NCI-H524 (cell line): ENCODE measurements around the gene LCAT.
"Not testable (repeated sequence)": the region's sequence is repeated elsewhere in the genome, so short reads cannot be mapped to it uniquely, and the experiment has no call there.

Experiments
- DNase-seq, 2 experiments: peaks; one replicate each; lab custom pipeline; 2025; lab: John Stamatoyannopoulos, UW

LCAT gene

GRCh38 chr16:67946966-67947558 lies 3.1 kb upstream of the LCAT start:
- DNase-seq, result no peak

DNA sequence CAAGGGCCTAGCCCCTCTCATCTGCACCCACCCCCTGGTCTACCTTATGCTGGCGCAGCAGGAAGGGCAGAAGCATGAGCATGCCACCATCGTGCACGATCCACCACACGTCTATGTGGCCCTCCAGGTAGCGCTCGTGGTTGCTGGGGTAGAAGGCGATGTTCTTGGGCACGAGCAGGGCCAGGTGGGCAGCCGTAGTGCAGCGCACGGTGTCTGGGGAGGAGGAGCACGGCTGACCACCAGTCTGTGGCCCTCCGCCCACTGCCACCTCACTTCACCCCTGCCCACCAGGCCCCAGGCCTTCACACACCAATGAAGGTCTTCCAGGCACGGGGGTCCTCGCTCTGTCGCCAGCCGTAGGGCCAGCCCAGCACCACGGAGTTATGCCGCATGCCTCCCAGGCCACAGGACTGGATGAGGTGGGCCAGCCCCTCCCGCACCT lies 2.2 kb upstream of the LCAT start:
- no peak for DNase-seq

DNA sequence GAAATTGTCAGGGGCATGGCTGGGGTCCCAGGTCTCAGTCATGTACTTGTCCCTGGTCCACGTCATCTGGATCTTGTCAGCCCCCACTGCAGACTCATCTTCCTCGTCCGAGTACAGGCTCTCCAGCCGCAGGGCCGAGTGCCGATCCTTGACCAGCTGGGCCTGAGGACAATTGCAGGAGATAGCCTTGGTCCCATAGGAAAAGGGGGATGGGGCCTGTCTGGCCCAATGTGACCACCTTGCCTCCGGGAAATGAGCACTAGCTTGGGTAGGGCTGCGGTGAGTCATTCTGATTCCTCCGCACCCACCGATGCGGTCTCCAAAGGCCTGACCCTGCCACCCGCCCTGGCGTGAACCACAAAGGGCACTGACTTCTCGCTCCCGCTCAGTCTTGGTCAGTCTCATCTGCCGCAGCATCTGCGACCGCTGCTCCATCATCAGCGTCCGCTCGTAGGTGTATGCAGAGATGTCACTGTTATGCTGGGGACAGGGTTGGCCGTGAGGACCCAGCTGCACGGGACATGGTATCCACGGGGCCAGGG lies 1.5 kb upstream of the LCAT start:
- DNase-seq, result no peak

- no peak for DNase-seq
Observed at GRCh38 chr16:67944690-67945391, 921 bp upstream of the LCAT start.

GRCh38 chr16:67943256-67943618 lies 683 bp downstream of the LCAT start:
- no peak for DNase-seq

GRCh38 chr16:67942510-67943255 lies 1.2 kb downstream of the LCAT start:
- DNase-seq, result no peak

GRCh38 chr16:67942200-67942509 lies 1.8 kb downstream of the LCAT start:
- peak in 1 of 2 experiments; percentile 46 for DNase-seq

GRCh38 chr16:67941469-67942199 lies 2.3 kb downstream of the LCAT start:
- DNase-seq, result no peak

DNA sequence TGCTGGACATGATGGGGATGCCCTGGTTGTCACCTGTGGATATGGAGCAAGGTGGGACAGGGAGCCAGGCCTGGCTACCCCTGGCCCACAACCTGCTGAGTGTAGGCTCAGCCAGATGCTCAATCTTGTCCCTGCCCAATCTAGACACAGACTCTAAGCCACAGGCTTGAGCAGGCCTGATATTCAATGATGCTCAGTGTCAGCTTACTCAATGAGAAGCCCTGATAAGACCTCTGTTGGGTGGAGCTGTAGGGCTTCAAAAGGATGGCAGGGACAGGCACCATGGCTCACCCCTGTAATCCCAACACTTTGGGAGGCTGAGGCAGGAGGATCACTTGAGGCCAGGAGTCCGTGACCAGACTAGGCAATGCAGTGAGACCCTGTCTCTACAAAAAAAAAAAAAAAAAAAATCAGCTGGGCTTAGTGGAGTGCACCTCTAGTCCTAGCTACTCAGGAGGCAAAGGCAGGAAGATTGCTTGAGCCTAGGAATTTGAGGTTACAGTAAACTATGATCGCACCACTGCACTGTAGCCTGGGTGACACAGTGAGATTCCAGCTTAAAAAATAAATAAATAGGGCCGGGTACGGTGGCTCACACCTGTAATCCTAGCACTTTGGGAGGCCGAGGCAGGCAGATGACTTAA lies 3.4 kb downstream of the LCAT start:
- DNase-seq, result no peak

GRCh38 chr16:67939507-67940445 lies 4.1 kb downstream of the LCAT start:
- DNase-seq, result no peak

- not testable (repeated sequence) for DNase-seq
Observed at GRCh38 chr16:67937713-67938112, 6.2 kb downstream of the LCAT start.

GRCh38 chr16:67936880-67937605 lies 6.9 kb downstream of the LCAT start:
- DNase-seq, result no peak

GRCh38 chr16:67936124-67936879 lies 7.6 kb downstream of the LCAT start, which contains the start of gene PSMB10:
Gene PSMB10, minus strand, starts transcription at chr16:67936850. Its CDS starts 101 bp downstream, at chr16:67936749.
- DNase-seq, result peak in 1 of 2 experiments; percentile 52

DNA sequence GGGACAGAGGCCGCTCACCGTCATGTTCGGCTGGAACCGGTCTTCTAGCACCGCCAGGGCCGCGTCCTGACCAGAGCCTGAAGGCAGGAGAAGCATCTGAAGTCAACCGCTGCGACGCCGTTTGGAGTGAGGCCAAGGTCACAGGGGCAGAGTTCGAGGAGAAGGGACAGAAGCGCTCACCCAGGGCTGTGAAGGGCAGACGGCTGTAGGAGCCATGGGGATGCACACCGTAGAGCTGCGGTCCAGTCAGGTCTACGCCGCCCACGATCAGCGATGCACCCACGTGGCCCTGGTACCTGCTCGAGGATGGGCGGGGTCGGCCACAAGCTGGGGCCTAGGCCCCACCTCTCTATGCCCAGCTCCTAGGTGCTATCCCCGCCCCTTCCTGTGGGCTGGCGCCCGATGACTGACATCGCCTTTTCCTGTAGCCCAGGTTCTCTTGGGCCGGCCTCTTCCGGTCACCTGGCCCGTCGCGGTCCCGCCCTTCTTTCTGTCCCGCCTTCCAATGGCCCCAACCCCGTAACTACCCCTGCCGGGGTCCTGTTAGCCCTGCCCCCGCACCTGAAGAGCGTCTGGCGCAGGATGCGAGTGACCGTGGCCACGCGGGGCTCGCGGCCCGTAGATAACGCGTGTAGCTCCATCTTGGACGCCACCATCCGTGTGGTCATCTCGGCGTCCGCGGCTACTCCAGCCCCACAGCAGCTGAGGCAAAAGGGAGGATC lies 8.4 kb downstream of the LCAT start:
- peak; percentile 95 to 98 for DNase-seq

GRCh38 chr16:67935101-67935401 lies 8.9 kb downstream of the LCAT start:
- peak in 1 of 2 experiments; percentile 55 for DNase-seq

DNA sequence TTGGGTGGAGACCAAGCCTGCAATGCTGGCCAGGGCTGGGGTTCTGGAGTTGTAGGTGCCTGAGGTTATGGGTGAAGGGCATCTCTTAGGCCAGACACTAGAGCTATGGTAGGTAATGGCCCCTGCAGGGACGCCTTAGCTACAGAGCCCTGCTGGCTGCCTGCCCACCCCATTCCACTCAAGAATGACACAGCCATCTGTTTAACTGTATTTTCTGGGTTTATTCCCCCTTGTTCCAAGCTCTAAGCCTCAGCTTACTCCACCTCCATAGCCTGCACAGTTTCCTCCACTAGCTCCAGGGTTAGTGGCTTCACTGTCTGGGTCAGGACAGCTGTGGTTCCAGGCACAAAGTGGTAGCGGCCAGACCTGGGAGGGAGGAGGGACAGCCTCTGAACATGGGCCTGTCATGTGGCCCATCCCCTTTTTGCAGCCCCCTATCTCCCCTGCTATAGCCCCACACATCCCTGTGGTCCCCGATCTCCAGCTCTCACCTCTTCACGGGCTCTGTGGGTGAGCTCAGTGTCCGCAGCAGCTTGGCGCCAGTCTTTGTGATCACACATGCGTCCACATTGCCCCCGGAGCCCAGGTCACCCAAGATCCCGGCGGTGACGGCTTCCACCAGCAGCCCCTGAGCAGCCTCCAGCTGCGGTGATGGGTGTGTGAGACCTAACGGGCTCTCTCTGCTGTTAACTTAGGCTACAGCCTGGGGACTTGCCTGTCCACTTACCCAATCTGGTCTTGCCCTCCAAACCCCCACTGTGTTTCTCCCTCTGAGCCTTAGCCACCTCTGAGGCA lies 9.4 kb downstream of the LCAT start:
- DNase-seq, result peak; percentile 55 to 88

DNA sequence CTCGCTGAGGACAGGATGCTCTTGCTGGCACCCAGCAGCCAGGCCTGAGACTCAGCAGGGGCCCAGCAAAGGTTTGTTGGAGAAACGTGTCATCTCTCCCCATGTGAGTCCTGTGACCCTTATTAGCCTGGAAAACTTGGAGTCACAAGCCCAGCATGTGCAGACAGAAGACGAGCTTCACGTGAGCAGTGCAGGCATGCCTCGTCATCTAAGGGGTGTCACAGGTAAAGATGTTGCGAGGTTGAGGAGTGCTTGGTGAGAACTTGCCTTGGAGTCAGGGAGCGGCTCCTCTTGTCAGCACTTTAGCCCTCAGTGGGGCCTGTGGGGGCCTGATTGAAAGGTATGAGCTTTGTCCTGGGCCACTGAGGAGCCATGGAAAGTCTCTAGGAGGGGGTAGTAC lies 10.1 kb downstream of the LCAT start:
- no peak for DNase-seq

- DNase-seq, result no peak
Observed at GRCh38 chr16:67932462-67932840, 11.5 kb downstream of the LCAT start.
